ENCODE data around the gene SYT9.

The SYT9 gene

DNA sequence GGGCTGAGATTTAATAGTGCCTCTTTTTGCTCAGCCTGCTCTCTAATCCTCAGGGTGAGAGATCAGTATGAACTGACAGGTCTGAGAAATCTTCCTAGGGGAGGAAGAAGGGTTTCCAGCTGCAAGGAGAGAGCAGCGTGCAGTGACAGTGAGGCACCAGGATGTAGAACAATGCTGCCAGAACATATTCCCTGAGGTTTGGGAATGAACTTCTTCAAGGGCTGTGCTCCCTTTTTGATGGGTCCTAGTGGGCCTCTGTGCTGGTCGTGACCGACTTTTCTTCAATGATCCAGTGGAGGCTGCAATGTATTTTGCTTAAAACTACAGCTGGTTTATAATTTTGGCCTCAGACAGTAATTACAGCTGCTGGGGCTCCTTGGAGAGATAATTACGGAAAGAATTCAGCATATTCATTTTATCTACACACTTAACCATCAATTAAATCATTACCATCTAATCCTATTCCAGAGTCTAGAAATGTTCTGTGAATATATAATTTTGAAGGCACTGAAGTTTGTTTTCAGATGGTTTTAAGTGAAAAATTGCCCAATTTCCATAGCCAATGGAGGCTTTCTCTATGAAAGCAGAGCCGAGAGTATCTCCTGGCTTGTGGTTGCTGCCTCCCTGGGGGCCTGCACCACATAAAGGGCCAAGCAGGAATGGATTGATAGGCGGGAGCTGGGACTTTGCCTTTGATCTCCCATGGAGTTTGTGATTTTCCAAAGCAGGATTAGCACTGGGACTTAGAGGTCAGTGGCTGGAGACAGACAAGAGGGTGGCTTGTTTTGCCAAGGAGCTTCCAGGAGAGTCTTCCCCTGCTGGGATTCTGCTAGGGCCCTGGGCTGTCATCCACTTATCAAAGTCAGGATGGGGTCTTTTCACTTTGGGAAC is 192.6 kb downstream of the SYT9 start:
- no peak overlapping the region for H3K4me3 ChIP-seq (ENCODE audit: low read depth, low read length)
- DNase-seq (ENCODE audit: low read depth) = peak; percentile 11
- TF ChIP-seq, protein P1, sequence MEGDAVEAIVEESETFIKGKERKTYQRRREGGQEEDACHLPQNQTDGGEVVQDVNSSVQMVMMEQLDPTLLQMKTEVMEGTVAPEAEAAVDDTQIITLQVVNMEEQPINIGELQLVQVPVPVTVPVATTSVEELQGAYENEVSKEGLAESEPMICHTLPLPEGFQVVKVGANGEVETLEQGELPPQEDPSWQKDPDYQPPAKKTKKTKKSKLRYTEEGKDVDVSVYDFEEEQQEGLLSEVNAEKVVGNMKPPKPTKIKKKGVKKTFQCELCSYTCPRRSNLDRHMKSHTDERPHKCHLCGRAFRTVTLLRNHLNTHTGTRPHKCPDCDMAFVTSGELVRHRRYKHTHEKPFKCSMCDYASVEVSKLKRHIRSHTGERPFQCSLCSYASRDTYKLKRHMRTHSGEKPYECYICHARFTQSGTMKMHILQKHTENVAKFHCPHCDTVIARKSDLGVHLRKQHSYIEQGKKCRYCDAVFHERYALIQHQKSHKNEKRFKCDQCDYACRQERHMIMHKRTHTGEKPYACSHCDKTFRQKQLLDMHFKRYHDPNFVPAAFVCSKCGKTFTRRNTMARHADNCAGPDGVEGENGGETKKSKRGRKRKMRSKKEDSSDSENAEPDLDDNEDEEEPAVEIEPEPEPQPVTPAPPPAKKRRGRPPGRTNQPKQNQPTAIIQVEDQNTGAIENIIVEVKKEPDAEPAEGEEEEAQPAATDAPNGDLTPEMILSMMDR (conservative IDR thresholded peaks at IDR 0.05; ENCODE audit: low read depth, low read length) = no peak

DNA sequence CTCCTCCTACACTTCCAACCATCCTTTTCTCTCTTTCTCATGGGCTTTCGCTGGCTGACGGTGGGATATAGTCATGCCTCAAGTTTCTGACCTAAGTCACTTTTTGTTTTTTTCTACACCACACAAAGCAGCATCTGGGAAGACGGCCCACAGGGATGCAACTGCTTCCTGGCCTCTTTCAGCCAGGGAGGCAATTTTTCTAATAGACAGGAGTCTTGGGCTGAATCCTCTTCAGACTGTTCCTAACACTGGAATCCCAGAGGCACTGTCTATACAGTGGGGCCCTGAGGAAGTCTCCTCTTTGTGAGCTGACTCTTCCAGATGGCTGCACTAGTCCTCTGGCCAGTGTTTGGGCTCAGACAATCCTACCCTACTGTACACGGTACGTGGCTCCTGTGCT is 193.9 kb downstream of the SYT9 start:
- TF ChIP-seq, protein P1 (conservative IDR thresholded peaks at IDR 0.05; ENCODE audit: low read depth, low read length) = no peak
- H3K4me3 ChIP-seq (ENCODE audit: low read depth, low read length) = no peak overlapping the region
- DNase-seq (ENCODE audit: low read depth) = no peak

DNA sequence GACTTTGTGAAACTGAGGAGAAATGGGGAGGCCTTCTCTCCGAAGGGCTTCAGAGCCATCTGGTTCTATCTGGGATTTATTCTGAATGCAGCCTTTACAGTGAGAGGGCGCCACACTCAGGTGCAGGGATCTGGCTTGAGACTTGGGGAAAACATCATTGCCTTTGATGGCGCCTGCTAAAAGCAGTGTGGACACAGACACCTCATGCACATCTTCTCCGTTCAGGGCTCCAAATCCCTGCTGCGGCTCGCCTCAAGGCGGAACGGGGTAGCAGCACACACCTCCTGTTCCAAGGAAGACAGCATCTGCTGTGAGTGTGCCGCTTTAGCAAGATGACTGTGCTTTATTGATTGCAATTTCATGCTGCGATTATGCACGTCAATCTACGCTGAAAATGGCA is 196.5 kb downstream of the SYT9 start:
- no peak overlapping the region for H3K4me3 ChIP-seq (ENCODE audit: low read depth, low read length)
- DNase-seq (ENCODE audit: low read depth) = no peak
- TF ChIP-seq, protein P1 (conservative IDR thresholded peaks at IDR 0.05; ENCODE audit: low read depth, low read length) = no peak

DNA sequence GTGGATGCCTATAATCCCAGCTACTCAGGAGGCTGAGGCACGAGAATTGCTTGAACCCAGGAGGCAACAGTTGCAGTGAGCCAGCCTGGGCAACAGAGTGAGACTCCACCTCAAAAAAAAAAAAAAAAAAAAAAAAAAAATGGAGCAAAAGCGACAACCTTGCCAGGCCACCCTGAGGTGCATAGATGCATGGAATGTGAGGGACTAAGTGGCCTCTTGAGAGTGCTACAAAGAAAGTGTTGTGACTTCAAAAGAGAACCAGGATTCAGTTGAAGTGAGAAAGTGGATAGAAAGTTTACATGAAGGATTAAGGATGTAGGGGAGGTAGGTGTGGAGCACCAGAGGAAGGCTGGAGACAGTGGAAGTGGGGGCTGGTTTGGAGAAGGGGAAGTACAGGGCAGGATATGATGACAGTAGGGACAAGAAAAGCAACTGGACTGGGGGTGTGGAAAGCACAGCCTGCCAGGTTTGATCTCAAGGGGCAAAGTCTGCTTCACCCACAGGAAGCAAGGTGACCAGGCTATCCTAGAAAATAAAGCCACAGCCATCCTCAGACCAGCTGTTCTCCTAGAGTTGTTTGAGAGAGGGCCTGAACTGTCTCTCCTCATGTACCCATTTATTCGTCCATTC is 197.6 kb downstream of the SYT9 start:
- DNase-seq (ENCODE audit: low read depth) = no peak
- H3K4me3 ChIP-seq (ENCODE audit: low read depth, low read length) = no peak overlapping the region
- TF ChIP-seq, protein P1 (conservative IDR thresholded peaks at IDR 0.05; ENCODE audit: low read depth, low read length) = no peak

DNA sequence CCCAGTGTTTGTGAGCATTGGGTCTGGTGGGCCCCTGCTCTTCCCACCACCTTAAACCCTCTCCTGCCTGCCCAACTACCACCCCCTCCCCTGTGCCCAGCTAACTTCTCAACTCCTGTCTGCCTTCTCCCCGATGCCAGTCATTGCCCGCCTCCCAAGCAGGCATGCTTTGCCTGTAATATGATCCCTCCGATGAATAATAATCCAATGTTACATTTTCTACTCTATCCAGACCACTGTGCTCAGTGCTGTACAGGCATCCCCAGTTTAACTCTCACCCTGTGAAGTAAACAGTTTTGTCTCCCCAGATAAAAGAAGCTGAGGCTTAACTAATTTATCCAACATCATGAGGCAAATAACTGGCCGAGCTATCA is 198.1 kb downstream of the SYT9 start:
- H3K4me3 ChIP-seq (ENCODE audit: low read depth, low read length) = no peak overlapping the region
- no peak for DNase-seq (ENCODE audit: low read depth)
- TF ChIP-seq, protein P1 (conservative IDR thresholded peaks at IDR 0.05; ENCODE audit: low read depth, low read length) = no peak

DNA sequence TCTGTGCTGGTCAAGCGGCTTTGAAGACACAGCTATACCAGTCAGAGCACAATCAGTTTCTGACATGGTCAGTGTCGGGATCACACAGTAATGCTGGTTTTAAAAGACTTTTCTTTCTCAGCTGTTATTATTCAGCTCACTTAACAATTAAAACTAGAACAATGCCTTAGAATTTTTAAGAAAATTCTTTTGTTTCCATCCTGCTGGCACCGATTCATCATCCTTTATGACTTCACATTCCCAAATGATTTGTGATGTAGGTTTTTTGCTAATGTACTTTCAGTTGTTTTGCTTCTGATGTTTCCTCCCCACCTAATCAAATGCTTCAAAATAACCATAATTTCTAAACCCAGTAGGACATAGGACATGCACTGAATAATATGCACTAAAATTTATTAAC is 199.1 kb downstream of the SYT9 start:
- TF ChIP-seq, protein P1 (conservative IDR thresholded peaks at IDR 0.05; ENCODE audit: low read depth, low read length) = no peak
- no peak for DNase-seq (ENCODE audit: low read depth)
- no peak overlapping the region for H3K4me3 ChIP-seq (ENCODE audit: low read depth, low read length)

All from choroid plexus epithelial cell (primary cell).